ENCODE results near the gene SEPTIN5. TPM values are rescaled to one million over a fixed set of nuclear protein-coding genes. Genes with fewer than 3 reads are reported as not detected.

Gene SEPTIN5
- total RNA-seq, 1 experiment from 2014 or later: 22.4 TPM

DNA sequence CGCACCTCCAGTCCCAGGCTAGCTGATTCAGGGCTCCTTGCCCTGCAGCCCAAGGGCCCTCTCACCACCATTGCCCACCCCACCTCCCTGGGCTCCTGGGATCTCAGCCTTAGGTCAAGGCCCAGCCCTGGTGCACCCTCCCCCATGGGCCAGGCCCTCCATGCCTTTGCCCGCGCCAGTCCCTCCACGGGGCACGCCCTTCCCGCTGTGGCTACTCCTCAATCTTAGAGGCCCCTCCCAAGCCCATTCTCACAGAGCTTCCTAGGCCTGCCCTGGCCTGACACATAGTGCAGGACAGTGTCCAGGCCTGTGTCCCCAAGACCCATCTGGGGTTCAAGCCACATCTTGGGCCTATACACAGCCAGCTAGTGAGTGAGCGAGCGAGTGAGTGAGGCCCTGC is 15.9 kb downstream of the SEPTIN5 start (continued):
- TF ChIP-seq, protein P1, sequence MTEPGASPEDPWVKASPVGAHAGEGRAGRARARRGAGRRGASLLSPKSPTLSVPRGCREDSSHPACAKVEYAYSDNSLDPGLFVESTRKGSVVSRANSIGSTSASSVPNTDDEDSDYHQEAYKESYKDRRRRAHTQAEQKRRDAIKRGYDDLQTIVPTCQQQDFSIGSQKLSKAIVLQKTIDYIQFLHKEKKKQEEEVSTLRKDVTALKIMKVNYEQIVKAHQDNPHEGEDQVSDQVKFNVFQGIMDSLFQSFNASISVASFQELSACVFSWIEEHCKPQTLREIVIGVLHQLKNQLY (CRISPR knock-in tag; IDR thresholded peaks at IDR 0.05): no peak

DNA sequence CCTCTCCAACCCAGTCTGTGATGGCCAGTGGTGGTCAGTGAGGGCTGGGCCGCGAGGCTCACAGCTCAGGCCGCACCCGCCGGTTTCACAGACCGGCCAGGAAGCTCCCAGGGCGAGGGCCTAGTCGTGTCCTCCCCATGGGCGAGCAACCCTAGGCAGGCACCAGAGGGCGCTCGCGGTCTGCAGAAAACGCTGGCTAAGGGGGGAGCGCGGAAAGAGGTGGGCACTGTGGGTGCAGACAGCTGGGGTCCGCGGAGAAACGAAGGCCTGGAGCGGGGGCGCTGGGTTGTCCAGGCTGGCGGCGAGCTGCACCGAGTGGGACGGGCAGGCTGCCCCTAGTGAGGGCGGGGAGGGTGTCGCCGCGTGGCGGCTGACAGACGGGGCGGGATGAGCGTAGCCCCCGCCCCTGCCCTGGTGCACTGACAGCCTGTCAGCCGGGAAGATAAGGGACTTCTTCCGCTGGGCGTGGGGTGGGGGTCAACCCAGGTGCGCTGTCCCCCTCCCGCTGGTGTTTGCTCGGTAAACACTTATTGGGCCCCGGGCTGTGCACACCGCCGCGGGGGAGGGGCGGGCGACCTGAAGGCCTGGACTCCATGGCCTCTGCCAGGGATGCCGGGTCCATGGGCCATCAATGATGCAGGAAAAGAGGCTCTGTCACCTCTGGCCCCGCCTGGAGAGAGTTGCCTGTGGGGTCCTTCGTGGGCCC is 16.5 kb downstream of the SEPTIN5 start:
- no peak overlapping the region for H3K27ac Mint-ChIP-seq
- TF ChIP-seq, protein P2, sequence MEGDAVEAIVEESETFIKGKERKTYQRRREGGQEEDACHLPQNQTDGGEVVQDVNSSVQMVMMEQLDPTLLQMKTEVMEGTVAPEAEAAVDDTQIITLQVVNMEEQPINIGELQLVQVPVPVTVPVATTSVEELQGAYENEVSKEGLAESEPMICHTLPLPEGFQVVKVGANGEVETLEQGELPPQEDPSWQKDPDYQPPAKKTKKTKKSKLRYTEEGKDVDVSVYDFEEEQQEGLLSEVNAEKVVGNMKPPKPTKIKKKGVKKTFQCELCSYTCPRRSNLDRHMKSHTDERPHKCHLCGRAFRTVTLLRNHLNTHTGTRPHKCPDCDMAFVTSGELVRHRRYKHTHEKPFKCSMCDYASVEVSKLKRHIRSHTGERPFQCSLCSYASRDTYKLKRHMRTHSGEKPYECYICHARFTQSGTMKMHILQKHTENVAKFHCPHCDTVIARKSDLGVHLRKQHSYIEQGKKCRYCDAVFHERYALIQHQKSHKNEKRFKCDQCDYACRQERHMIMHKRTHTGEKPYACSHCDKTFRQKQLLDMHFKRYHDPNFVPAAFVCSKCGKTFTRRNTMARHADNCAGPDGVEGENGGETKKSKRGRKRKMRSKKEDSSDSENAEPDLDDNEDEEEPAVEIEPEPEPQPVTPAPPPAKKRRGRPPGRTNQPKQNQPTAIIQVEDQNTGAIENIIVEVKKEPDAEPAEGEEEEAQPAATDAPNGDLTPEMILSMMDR (IDR thresholded peaks at IDR 0.05): peak; percentile 92
- no peak for TF ChIP-seq IRF2 (CRISPR knock-in tag; IDR thresholded peaks at IDR 0.05; ENCODE audit: borderline replicate concordance, low read depth)
- TF ChIP-seq SMAD3 (CRISPR knock-in tag; IDR thresholded peaks at IDR 0.05; ENCODE audit: borderline replicate concordance): no peak
- 0 out of 2 replicates have a peak, but pooled peaks have one; percentile 3 for TF ChIP-seq ZNF423 (CRISPR knock-in tag; IDR thresholded peaks at IDR 0.05)
- TF ChIP-seq, protein P3, sequence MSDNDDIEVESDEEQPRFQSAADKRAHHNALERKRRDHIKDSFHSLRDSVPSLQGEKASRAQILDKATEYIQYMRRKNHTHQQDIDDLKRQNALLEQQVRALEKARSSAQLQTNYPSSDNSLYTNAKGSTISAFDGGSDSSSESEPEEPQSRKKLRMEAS (CRISPR knock-in tag; IDR thresholded peaks at IDR 0.05): 0 out of 2 replicates have a peak, but pooled peaks have one; percentile 38
- H3K36me3 Mint-ChIP-seq: no peaks in the 10 kb centered on the region
- ATAC-seq (peak; percentile 89), DNase-seq (ENCODE audit: low spot score) (peak; percentile 90)
- no peaks in the 10 kb centered on the region for H3K4me1 Mint-ChIP-seq
- H3K27me3 Mint-ChIP-seq (ENCODE audit: low read depth): peaks cover 48% of the 10 kb centered on the region
- peak overlapping the region; percentile 57 for H3K4me3 Mint-ChIP-seq
- H3K9me3 Mint-ChIP-seq: no peaks in the 10 kb centered on the region
- POLR2A ChIA-PET: interaction anchor here (0.5 to 1.0 kb wide), 2 partner anchors 84 to 123 kb away, joined by 3 to 4 read pairs; partner anchors contain the start of genes GNB1L and RTL10
- CTCF ChIA-PET: interaction anchor here (0.5 to 4.6 kb wide), 89 partner anchors 8 to 698 kb away, joined by 3 to 155 read pairs (median 5); partner anchors contain the start of genes COMT, TANGO2 and TXNRD2

DNA sequence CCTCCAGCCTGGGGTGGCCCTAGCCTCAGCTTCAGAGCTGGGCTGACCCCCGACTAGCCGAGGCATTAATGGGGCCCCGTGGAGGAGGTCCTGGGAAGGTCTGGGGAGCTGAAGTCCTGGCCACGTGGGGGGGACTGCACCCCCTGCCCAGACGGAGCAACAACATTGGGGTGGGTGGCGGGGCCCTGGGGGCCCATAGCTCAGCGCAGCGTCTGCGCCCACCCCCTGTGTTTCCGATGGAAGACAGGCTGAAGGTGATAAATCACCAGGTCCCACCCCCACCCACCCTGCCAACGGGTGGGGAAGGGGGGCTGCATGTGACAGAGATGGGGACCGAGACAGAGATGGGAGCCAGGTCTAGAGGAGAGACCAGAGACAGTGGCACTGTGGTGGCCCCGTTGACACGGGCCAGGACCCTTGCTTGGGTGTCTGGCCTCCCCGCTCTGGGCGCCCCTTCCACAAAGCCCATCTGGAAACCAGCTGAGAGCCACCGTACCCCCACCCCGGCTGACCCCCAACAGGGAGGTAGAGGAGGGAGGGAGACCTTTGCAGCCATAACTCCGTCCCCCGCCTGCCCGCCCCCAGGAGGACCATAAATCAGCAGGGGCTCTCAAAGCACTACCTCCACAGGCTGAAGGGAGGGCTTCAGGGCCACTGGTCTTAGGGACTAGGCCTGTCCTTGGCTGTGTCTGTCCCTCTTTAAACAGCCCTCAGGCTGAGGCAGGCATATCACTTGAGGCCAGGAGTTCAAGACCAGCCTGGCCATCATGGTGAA is 17.2 kb downstream of the SEPTIN5 start:
- Mint-ChIP-seq H3K27ac (no peak overlapping the region), H3K4me1 (no peaks in the 10 kb centered on the region), H3K36me3 (no peaks in the 10 kb centered on the region), H3K9me3 (no peaks in the 10 kb centered on the region), H3K4me3 (no peak overlapping the region), H3K27me3 (ENCODE audit: low read depth) (peaks cover 40% of the 10 kb centered on the region)
- CTCF ChIA-PET: interaction anchor here (0.7 to 4.6 kb wide), 38 partner anchors 10 to 698 kb away, joined by 3 to 155 read pairs (median 8); no protein-coding TSS in a partner anchor
- TF ChIP-seq, protein P4, sequence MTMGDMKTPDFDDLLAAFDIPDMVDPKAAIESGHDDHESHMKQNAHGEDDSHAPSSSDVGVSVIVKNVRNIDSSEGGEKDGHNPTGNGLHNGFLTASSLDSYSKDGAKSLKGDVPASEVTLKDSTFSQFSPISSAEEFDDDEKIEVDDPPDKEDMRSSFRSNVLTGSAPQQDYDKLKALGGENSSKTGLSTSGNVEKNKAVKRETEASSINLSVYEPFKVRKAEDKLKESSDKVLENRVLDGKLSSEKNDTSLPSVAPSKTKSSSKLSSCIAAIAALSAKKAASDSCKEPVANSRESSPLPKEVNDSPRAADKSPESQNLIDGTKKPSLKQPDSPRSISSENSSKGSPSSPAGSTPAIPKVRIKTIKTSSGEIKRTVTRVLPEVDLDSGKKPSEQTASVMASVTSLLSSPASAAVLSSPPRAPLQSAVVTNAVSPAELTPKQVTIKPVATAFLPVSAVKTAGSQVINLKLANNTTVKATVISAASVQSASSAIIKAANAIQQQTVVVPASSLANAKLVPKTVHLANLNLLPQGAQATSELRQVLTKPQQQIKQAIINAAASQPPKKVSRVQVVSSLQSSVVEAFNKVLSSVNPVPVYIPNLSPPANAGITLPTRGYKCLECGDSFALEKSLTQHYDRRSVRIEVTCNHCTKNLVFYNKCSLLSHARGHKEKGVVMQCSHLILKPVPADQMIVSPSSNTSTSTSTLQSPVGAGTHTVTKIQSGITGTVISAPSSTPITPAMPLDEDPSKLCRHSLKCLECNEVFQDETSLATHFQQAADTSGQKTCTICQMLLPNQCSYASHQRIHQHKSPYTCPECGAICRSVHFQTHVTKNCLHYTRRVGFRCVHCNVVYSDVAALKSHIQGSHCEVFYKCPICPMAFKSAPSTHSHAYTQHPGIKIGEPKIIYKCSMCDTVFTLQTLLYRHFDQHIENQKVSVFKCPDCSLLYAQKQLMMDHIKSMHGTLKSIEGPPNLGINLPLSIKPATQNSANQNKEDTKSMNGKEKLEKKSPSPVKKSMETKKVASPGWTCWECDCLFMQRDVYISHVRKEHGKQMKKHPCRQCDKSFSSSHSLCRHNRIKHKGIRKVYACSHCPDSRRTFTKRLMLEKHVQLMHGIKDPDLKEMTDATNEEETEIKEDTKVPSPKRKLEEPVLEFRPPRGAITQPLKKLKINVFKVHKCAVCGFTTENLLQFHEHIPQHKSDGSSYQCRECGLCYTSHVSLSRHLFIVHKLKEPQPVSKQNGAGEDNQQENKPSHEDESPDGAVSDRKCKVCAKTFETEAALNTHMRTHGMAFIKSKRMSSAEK (CRISPR knock-in tag; IDR thresholded peaks at IDR 0.05; ENCODE audit: borderline replicate concordance): no peak
- TF ChIP-seq SMAD3 (CRISPR knock-in tag; IDR thresholded peaks at IDR 0.05; ENCODE audit: borderline replicate concordance): no peak
- no peak for TF ChIP-seq SP1 (CRISPR knock-in tag; conservative IDR thresholded peaks at IDR 0.05)
- no peak for TF ChIP-seq TEAD4 (CRISPR knock-in tag; IDR thresholded peaks at IDR 0.05)
- TF ChIP-seq, protein P5, sequence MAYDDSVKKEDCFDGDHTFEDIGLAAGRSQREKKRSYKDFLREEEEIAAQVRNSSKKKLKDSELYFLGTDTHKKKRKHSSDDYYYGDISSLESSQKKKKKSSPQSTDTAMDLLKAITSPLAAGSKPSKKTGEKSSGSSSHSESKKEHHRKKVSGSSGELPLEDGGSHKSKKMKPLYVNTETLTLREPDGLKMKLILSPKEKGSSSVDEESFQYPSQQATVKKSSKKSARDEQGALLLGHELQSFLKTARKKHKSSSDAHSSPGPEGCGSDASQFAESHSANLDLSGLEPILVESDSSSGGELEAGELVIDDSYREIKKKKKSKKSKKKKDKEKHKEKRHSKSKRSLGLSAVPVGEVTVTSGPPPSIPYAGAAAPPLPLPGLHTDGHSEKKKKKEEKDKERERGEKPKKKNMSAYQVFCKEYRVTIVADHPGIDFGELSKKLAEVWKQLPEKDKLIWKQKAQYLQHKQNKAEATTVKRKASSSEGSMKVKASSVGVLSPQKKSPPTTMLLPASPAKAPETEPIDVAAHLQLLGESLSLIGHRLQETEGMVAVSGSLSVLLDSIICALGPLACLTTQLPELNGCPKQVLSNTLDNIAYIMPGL (CRISPR knock-in tag; IDR thresholded peaks at IDR 0.05): no peak
- TF ChIP-seq, protein P6, sequence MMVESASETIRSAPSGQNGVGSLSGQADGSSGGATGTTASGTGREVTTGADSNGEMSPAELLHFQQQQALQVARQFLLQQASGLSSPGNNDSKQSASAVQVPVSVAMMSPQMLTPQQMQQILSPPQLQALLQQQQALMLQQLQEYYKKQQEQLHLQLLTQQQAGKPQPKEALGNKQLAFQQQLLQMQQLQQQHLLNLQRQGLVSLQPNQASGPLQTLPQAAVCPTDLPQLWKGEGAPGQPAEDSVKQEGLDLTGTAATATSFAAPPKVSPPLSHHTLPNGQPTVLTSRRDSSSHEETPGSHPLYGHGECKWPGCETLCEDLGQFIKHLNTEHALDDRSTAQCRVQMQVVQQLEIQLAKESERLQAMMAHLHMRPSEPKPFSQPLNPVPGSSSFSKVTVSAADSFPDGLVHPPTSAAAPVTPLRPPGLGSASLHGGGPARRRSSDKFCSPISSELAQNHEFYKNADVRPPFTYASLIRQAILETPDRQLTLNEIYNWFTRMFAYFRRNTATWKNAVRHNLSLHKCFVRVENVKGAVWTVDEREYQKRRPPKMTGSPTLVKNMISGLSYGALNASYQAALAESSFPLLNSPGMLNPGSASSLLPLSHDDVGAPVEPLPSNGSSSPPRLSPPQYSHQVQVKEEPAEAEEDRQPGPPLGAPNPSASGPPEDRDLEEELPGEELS (CRISPR knock-in tag; IDR thresholded peaks at IDR 0.05): no peak
- TF ChIP-seq ZNF232 (CRISPR knock-in tag; IDR thresholded peaks at IDR 0.05): no peak
- no peak for TF ChIP-seq TP53 (CRISPR knock-in tag; IDR thresholded peaks at IDR 0.05)
- TF ChIP-seq, protein P7, sequence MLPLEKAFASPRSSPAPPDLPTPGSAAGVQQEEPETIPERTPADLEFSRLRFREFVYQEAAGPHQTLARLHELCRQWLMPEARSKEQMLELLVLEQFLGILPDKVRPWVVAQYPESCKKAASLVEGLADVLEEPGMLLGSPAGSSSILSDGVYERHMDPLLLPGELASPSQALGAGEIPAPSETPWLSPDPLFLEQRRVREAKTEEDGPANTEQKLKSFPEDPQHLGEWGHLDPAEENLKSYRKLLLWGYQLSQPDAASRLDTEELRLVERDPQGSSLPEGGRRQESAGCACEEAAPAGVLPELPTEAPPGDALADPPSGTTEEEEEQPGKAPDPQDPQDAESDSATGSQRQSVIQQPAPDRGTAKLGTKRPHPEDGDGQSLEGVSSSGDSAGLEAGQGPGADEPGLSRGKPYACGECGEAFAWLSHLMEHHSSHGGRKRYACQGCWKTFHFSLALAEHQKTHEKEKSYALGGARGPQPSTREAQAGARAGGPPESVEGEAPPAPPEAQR (CRISPR knock-in tag; IDR thresholded peaks at IDR 0.05): no peak
- ATAC-seq (no peak), DNase-seq (ENCODE audit: low spot score) (no peak)
- POLR2A ChIA-PET: interaction anchor here (1.0 kb wide), 1 partner anchor 123 kb away, joined by 4 read pairs; the partner anchor contains the start of genes GNB1L and RTL10

Data from WTC11 (cell line).